ENCODE results near the gene KLHDC3. TPM values are rescaled to one million over a fixed set of nuclear protein-coding genes. Genes with fewer than 3 reads are reported as not detected.

The KLHDC3 gene
- total and polyA plus RNA-seq, 9 of the 15 experiments (the other 6 are each of a cell fraction or from before 2014, with no cell fraction given) = 4.5 to 171 (median 107) TPM

DNA sequence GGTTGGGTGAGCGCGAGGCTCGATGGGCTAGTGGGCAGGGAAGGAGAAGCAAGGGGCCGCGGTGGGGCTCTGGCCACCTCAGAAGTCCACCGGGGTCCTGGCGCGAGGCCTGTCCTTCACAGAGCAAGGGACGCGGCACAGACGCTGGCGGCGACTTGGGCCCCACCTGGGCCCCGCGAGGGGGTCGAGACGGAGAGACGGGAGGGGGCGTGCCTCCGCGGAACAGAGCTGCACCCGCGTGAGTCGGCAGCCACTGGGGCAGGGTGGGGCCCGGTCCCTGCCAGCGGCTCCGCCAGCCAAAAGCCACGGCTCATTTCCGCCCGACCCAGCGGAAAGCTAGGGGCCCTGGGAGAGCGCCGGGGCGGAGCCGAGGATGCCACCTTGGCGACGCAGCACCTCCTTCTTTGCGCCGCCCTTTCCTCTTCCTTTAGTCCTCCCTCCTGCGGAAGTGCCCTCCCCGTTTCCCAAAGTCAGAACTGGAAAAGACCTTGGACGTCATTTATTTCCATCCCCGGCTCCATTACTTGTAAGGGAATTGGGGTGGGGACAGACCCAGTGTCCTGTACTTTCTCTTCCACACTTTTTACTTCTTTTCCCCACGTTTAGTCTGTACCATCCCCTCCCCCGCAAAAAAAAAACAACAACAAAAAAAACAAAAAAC lies 39.6 kb downstream of the KLHDC3 start, which contains the start of gene CUL7 (continued):
- TF ChIP-seq, protein P1, sequence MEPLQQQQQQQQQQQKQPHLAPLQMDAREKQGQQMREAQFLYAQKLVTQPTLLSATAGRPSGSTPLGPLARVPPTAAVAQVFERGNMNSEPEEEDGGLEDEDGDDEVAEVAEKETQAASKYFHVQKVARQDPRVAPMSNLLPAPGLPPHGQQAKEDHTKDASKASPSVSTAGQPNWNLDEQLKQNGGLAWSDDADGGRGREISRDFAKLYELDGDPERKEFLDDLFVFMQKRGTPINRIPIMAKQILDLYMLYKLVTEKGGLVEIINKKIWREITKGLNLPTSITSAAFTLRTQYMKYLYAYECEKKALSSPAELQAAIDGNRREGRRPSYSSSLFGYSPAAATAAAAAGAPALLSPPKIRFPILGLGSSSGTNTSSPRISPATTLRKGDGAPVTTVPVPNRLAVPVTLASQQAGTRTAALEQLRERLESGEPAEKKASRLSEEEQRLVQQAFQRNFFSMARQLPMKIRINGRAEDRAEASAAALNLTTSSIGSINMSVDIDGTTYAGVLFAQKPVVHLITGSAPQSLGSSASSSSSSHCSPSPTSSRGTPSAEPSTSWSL (CRISPR knock-in tag; IDR thresholded peaks at IDR 0.05; ENCODE audit: borderline replicate concordance) = peak; percentile 89; the same call in 1 of the 2 replicates
- TF ChIP-seq CTBP1 (IDR thresholded peaks at IDR 0.05; ENCODE audit: borderline replicate concordance) = peak; percentile 84
- TF ChIP-seq ZBTB2 (IDR thresholded peaks at IDR 0.05) = peak; percentile 34; the same call in 1 of the 2 replicates
- peak; percentile 98 for TF ChIP-seq HMGN3 (IDR thresholded peaks at IDR 0.05; ENCODE audit: borderline replicate concordance, extremely low read depth, insufficient read length, low read depth, low read length)
- TF ChIP-seq MECOM (CRISPR knock-in tag; IDR thresholded peaks at IDR 0.05) = no peak
- peak; percentile 83 for TF ChIP-seq ATF4 (CRISPR knock-in tag; IDR thresholded peaks at IDR 0.05)
- TF ChIP-seq POLR3A (IDR thresholded peaks at IDR 0.05; ENCODE audit: borderline replicate concordance, extremely low read depth, insufficient read depth, insufficient read length) = no peak
- TF ChIP-seq GMEB1 (CRISPR knock-in tag; IDR thresholded peaks at IDR 0.05) = peak; percentile 66
- TF ChIP-seq ZNF253 (CRISPR knock-in tag; conservative IDR thresholded peaks at IDR 0.05) = peak; percentile 51; the same call in 1 of the 2 replicates
- peak; percentile 80 for TF ChIP-seq ZNF561 (CRISPR knock-in tag; conservative IDR thresholded peaks at IDR 0.05)
- no peak for TF ChIP-seq NR3C1 (CRISPR knock-in tag; IDR thresholded peaks at IDR 0.05)
- peak; percentile 88 for TF ChIP-seq CXXC5 (CRISPR knock-in tag; IDR thresholded peaks at IDR 0.05)
- peak; percentile 38; the same call in 1 of the 2 replicates for TF ChIP-seq PKNOX1 (IDR thresholded peaks at IDR 0.05)
- TF ChIP-seq ZKSCAN8 (CRISPR knock-in tag; IDR thresholded peaks at IDR 0.05) = no peak
- TF ChIP-seq, protein P2, sequence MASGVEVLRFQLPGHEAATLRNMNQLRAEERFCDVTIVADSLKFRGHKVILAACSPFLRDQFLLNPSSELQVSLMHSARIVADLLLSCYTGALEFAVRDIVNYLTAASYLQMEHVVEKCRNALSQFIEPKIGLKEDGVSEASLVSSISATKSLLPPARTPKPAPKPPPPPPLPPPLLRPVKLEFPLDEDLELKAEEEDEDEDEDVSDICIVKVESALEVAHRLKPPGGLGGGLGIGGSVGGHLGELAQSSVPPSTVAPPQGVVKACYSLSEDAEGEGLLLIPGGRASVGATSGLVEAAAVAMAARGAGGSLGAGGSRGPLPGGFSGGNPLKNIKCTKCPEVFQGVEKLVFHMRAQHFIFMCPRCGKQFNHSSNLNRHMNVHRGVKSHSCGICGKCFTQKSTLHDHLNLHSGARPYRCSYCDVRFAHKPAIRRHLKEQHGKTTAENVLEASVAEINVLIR (CRISPR knock-in tag; IDR thresholded peaks at IDR 0.05) = peak; percentile 28; the same call in 1 of the 2 replicates
- TF ChIP-seq ZNF445 (CRISPR knock-in tag; IDR thresholded peaks at IDR 0.05; ENCODE audit: low read depth) = peak; percentile 92
- TF ChIP-seq, protein P3, sequence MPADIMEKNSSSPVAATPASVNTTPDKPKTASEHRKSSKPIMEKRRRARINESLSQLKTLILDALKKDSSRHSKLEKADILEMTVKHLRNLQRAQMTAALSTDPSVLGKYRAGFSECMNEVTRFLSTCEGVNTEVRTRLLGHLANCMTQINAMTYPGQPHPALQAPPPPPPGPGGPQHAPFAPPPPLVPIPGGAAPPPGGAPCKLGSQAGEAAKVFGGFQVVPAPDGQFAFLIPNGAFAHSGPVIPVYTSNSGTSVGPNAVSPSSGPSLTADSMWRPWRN (IDR thresholded peaks at IDR 0.05; ENCODE audit: low read depth) = 0 out of 2 replicates have a peak, but pooled peaks have one; percentile 31
